GM08714 (cell line): ENCODE results near the gene TNXB.
"Not testable (repeated sequence)": the region's sequence is repeated elsewhere in the genome, so short reads cannot be mapped to it uniquely, and the experiment has no call there.

ENCODE experiments used
- H3K4me3 ChIP-seq: fragments of 200-500 bp; sonication (Bioruptor generic); 2 replicates; pipeline ENCODE4 v1.5.1; 2014; ENCODE audit warnings: mild to moderate bottlenecking, low read length, inconsistent platforms
- ZNF274 ChIP-seq: IDR thresholded peaks from 2 replicates; pipeline ENCODE4 v1.6.1; 2012; ENCODE audit warnings: mild to moderate bottlenecking, low read depth, low read length

The TNXB gene

GRCh38 chr6:32050562-32050961 is 58.6 kb downstream of the TNXB start:
- TF ChIP-seq ZNF274 = no peak
- H3K4me3 ChIP-seq = no peak overlapping the region

GRCh38 chr6:32049736-32050135 is 59.4 kb downstream of the TNXB start:
- not testable (repeated sequence) for H3K4me3 ChIP-seq

GRCh38 chr6:32049149-32049548 is 60.0 kb downstream of the TNXB start:
- not testable (repeated sequence) for H3K4me3 ChIP-seq

- H3K4me3 ChIP-seq = no peak overlapping the region
- no peak for TF ChIP-seq ZNF274
Measured at GRCh38 chr6:32047855-32048766, 61.0 kb downstream of the TNXB start.

DNA sequence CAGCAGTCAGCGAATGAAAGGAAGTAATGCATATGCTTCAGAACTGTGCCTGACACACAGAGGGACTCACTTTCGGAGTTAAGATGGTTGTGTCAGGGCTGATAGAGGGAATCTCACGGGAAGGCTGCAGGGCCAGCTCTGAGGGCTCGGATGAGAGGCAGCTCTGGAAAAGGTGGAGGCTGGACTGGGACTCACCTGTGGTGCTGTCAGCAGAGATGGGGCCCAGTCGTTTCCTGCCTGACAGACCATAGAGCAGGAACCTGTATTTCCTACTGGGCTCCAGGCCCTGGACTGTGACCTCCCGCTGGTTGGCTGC is 61.6 kb downstream of the TNXB start:
- no peak for TF ChIP-seq ZNF274

GRCh38 chr6:32047084-32047478 is 62.1 kb downstream of the TNXB start:
- TF ChIP-seq ZNF274 = no peak
- no peak overlapping the region for H3K4me3 ChIP-seq

More for the DNA sequence above, 61.6 kb downstream of the TNXB start:
- no peak overlapping the region for H3K4me3 ChIP-seq

- H3K4me3 ChIP-seq = no peak overlapping the region
- TF ChIP-seq ZNF274 = no peak
Measured at GRCh38 chr6:32046450-32047083, 62.6 kb downstream of the TNXB start.

- TF ChIP-seq ZNF274 = no peak
- H3K4me3 ChIP-seq = no peak overlapping the region
Measured at GRCh38 chr6:32045811-32046449, 63.2 kb downstream of the TNXB start.

DNA sequence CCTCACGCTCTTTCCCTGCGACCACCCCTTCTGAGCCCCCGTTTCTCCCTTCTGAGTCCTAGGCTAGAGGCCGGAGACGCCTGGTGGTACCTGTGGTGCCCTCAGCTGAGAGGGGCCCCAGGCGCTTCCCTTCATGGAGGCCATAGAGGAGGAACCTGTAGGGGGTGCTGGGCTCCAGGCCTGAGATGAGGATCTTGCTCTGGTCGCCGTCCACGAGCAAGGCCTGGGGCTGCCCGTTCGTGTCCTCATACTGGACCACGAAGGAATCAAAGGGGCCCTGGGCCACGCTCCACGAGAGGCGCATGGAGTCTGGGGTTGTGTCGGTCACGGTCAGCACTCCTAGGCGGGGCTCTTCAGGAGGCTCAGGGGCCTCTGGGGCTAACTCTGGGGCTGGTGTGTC is 64.2 kb downstream of the TNXB start:
- H3K4me3 ChIP-seq = not testable (repeated sequence)

GRCh38 chr6:32043589-32044380 is 65.4 kb downstream of the TNXB start:
- H3K4me3 ChIP-seq = not testable (repeated sequence)

GRCh38 chr6:32042276-32042675 is 66.9 kb downstream of the TNXB start:
- not testable (repeated sequence) for H3K4me3 ChIP-seq

DNA sequence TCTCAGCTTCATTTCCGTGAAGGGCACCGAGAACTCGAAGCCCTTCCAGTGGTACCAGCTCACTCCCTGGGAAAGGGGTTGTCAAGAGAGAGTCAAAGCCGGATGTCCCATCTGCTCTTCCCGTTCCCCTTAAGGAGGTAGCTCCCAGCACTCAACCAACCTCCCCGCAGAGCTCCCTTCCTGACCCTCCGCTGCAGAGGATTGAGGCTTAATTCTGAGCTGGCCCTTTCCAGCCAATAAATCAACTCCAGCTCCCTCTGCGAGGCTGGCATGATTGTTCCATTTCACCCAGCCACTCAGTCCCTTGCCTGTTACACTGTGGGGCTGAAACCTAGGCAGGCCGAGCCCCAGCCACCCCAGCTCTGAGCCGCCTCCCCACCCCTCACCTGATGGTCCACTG is 67.8 kb downstream of the TNXB start:
- H3K4me3 ChIP-seq = not testable (repeated sequence)

GRCh38 chr6:32041050-32041321 is 68.2 kb downstream of the TNXB start:
- not testable (repeated sequence) for H3K4me3 ChIP-seq

- H3K4me3 ChIP-seq = not testable (repeated sequence)
Measured at GRCh38 chr6:32040299-32041049, 68.7 kb downstream of the TNXB start.

- not testable (repeated sequence) for H3K4me3 ChIP-seq
Measured at GRCh38 chr6:32039321-32040274, 69.5 kb downstream of the TNXB start.

- H3K4me3 ChIP-seq = not testable (repeated sequence)
Measured at GRCh38 chr6:32038878-32039277, 70.3 kb downstream of the TNXB start.

DNA sequence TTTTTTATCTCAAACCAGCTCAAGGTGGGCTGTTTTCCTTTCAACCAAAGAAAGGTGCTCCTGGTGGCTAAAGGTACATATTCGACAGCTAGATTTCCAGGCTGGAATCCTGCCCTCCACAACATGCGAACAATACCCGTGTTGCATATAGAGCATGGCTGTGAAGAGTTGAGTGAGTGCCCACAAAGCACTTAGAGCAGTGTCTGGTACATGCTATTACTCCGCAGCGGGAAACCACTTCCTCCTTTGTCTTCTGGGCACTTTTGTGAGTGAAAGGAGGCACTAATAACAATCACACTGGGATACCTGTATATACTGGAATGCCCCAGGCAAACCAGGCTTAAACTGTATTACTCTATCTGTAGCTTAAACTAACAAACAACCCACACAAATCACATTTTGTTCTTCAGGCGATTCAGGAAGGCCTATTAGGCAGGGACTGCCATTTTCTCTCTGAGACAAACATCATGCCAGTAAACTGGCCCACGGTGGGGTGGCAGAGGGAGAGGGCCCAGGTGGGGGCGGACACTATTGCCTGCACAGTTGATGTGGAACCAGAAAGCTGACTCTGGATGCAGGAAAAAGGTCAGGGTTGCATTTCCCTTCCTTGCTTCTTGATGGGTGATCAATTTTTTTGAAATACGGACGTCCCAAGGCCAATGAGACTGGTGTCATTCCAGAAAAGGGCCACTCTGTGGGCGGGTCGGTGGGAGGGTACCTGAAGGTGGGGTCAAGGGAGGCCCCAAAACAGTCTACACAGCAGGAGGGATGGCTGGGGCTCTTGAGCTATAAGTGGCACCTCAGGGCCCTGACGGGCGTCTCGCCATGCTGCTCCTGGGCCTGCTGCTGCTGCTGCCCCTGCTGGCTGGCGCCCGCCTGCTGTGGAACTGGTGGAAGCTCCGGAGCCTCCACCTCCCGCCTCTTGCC is 71.3 kb downstream of the TNXB start, which contains the start of gene CYP21A2:
TSS of gene CYP21A2 (plus strand) at position 818 of the 927 bp plus-strand sequence. CDS start at position 826, 8 bp downstream.
- not testable (repeated sequence) for H3K4me3 ChIP-seq

DNA sequence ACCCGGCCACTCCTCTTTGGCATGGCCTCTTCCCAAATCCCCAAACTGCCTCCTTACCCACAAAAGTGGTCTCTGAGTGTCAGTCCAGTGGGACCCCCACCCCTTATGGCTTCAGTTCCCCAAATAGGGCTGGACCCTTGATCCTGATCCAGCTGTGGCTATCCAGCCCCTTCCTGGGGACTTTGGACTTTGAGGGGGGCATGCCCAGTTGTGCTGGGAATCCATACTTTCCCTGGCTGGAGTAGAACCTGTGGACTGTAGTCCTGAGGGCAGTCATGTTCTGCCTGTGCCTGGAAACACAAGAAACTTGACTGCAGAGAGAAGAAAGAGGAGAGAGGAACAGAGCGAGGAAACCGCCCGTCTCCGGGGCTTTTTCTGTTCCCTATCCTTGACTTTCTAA is 72.0 kb downstream of the TNXB start:
- H3K4me3 ChIP-seq = not testable (repeated sequence)
